Measurements from ENCODE around the gene FAXC.

Gene FAXC

GRCh38 chr6:99349171-99350141 is at the start of gene FAXC:
Gene FAXC (minus strand): TSS chr6:99349674. CDS start chr6:99349372, 302 bp downstream.
- no peak for DNase-seq (ENCODE audit: low read depth)

GRCh38 chr6:99397287-99397686 is 47.8 kb upstream of the FAXC start:
- no peak for DNase-seq (ENCODE audit: low read depth)

GRCh38 chr6:99393698-99394531 is 44.4 kb upstream of the FAXC start, which contains the start of gene COQ3:
Gene COQ3 (minus strand): TSS chr6:99394195. CDS start chr6:99394179, 16 bp downstream.
- peak; percentile 55 for DNase-seq (ENCODE audit: low read depth)

GRCh38 chr6:99393366-99393697 is 43.9 kb upstream of the FAXC start:
- DNase-seq (ENCODE audit: low read depth): no peak

GRCh38 chr6:99390896-99391295 is 41.4 kb upstream of the FAXC start:
- DNase-seq (ENCODE audit: low read depth): no peak

- no peak for DNase-seq (ENCODE audit: low read depth)
Measured at GRCh38 chr6:99384507-99384906, 35.0 kb upstream of the FAXC start.

- DNase-seq (ENCODE audit: low read depth): no peak
Measured at GRCh38 chr6:99378636-99379035, 29.2 kb upstream of the FAXC start.

- no peak for DNase-seq (ENCODE audit: low read depth)
Measured at GRCh38 chr6:99369533-99369932, 20.1 kb upstream of the FAXC start.

GRCh38 chr6:99366852-99367251 is 17.4 kb upstream of the FAXC start:
- no peak for DNase-seq (ENCODE audit: low read depth)

- DNase-seq (ENCODE audit: low read depth): no peak
Measured at GRCh38 chr6:99364026-99364425, 14.6 kb upstream of the FAXC start.

GRCh38 chr6:99362678-99363268 is 13.3 kb upstream of the FAXC start:
- DNase-seq (ENCODE audit: low read depth): no peak

- DNase-seq (ENCODE audit: low read depth): no peak
Measured at GRCh38 chr6:99359800-99360199, 10.3 kb upstream of the FAXC start.

GRCh38 chr6:99356641-99357040 is 7.2 kb upstream of the FAXC start:
- DNase-seq (ENCODE audit: low read depth): no peak

- no peak for DNase-seq (ENCODE audit: low read depth)
Measured at GRCh38 chr6:99354983-99355382, 5.5 kb upstream of the FAXC start.

- DNase-seq (ENCODE audit: low read depth): no peak
Measured at GRCh38 chr6:99353126-99353525, 3.7 kb upstream of the FAXC start.

- no peak for DNase-seq (ENCODE audit: low read depth)
Measured at GRCh38 chr6:99350573-99350972, 1.1 kb upstream of the FAXC start.

GRCh38 chr6:99348288-99349170 is 945 bp downstream of the FAXC start:
- DNase-seq (ENCODE audit: low read depth): no peak

- DNase-seq (ENCODE audit: low read depth): no peak
Measured at GRCh38 chr6:99347804-99348203, 1.7 kb downstream of the FAXC start.

- no peak for DNase-seq (ENCODE audit: low read depth)
Measured at GRCh38 chr6:99346595-99346994, 2.9 kb downstream of the FAXC start.

- no peak for DNase-seq (ENCODE audit: low read depth)
Measured at GRCh38 chr6:99345164-99345563, 4.3 kb downstream of the FAXC start.

- no peak for DNase-seq (ENCODE audit: low read depth)
Measured at GRCh38 chr6:99344289-99344688, 5.2 kb downstream of the FAXC start.

Measured in stimulated activated CD8-positive, alpha-beta memory T cell treated with anti-CD3 and anti-CD28 coated beads, Interleukin-4, amount 100 ng/mL, for 24 hours (primary cell).